Breast epithelium (tissue), 4 donors: Measurements from ENCODE around the gene CDC14A. TPM values are rescaled to one million over a fixed set of nuclear protein-coding genes. Genes with fewer than 3 reads are reported as not detected.

Experiments used
- DNase-seq, 2 donors: peaks; one replicate each; pipeline ENCODE4 v3.0.0-alpha.2; 2019; ENCODE audit warnings: low spot score in 2 of 2
- H3K27ac ChIP-seq, 2 donors: fragments of 200-600 bp; sonication (generic) in 1 of 2; one replicate each; pipeline ENCODE4 v1.5.1; 2016 to 2019; ENCODE audit warnings: mild to moderate bottlenecking in 1 of 2
- H3K27me3 ChIP-seq, 2 donors: fragments of 200-600 bp; sonication (generic) in 1 of 2; one replicate each; pipeline versions ENCODE4 v1.5.1 to v1.6.0; 2017 to 2019; ENCODE audit warnings: control low read depth in 1 of 2, mild to moderate bottlenecking in 1 of 2
- H3K36me3 ChIP-seq: fragments of 200-600 bp; one replicate; pipeline ENCODE4 v1.5.1; 2019
- H3K4me1 ChIP-seq, 2 donors: fragments of 200-600 bp; sonication (generic); one replicate each; pipeline ENCODE4 v1.5.1; 2016 to 2019; ENCODE audit warnings: control low read depth in 1 of 2
- H3K4me3 ChIP-seq, 3 donors: fragments of 200-600 bp; sonication (generic); 1 replicate in 2 of 3; 2 replicates in 1 of 3; pipeline ENCODE4 v1.5.1; 2016 to 2019; ENCODE audit warnings: mild to moderate bottlenecking in 3 of 3, moderate library complexity in 2 of 3
- H3K9me3 ChIP-seq, 2 donors: fragments of 200-600 bp; sonication (generic) in 1 of 2; one replicate each; pipeline ENCODE4 v1.5.1; 2016 to 2019; ENCODE audit warnings: control low read depth in 1 of 2
- CTCF ChIP-seq, 3 donors: fragments of 450-650 bp; IDR thresholded peaks; one replicate each; pipeline ENCODE4 v1.5.1; 2016 to 2017; ENCODE audit warnings: antibody characterized with exemption in 3 of 3, mild to moderate bottlenecking in 3 of 3, moderate library complexity in 3 of 3
- POLR2A ChIP-seq: fragments of 450-650 bp; IDR thresholded peaks from one replicate; pipeline ENCODE4 v1.6.1; 2016; ENCODE audit warnings: antibody characterized with exemption, mild to moderate bottlenecking, moderate library complexity
- POLR2AphosphoS5 ChIP-seq, 3 donors: sonication (generic); formaldehyde crosslinking; IDR thresholded peaks; one replicate each; pipeline ENCODE4 v1.6.1; 2017; ENCODE audit warnings: antibody characterized with exemption in 3 of 3
- intact Hi-C: fragments of 100-400 bp; cut with DNase I; formaldehyde crosslinking; loops from one replicate; pipeline ENCODE4 v1.15.1; 2023; ENCODE audit warnings: low total_unique reads
- total RNA-seq, 3 donors: library from RNA; depleted of rRNA; stranded (reverse); fragments of >200 nt; gene quantifications; one replicate each; pipeline ENCODE4 v1.1.0, GENCODE V29; 2016

The CDC14A gene
- total RNA-seq, 3 donors from 2014 or later, result 16.5 to 49.3 (median 33.1) TPM

- H3K27me3 ChIP-seq, result no peaks in the 10 kb centered on the region
- TF ChIP-seq POLR2A (no peak), CTCF (IDR thresholded peaks at IDR 0.05) (no peak), POLR2AphosphoS5 (IDR thresholded peaks at IDR 0.05) (no peak)
- intact Hi-C loops, result loop anchor here (10.0 kb wide), 1 partner anchor 395 kb away; no protein-coding TSS in a partner anchor
- H3K4me1 ChIP-seq, result no peaks in the 10 kb centered on the region
- no peaks in the 10 kb centered on the region for H3K36me3 ChIP-seq
- H3K27ac ChIP-seq, result no peak overlapping the region
- H3K9me3 ChIP-seq, result no peaks in the 10 kb centered on the region
- H3K4me3 ChIP-seq, result no peak overlapping the region
- no peak for DNase-seq
Measured at GRCh38 chr1:100469578-100469977, 117.3 kb downstream of the CDC14A start.

- Histone ChIP-seq H3K36me3 (no peaks in the 10 kb centered on the region), H3K9me3 (no peaks in the 10 kb centered on the region), H3K27me3 (no peaks in the 10 kb centered on the region), H3K4me3 (no peak overlapping the region), H3K4me1 (no peaks in the 10 kb centered on the region), H3K27ac (no peak overlapping the region)
- no peak for DNase-seq
- intact Hi-C loops, result no loop called here
- TF ChIP-seq CTCF (IDR thresholded peaks at IDR 0.05), result no peak
- TF ChIP-seq POLR2AphosphoS5 (IDR thresholded peaks at IDR 0.05), result no peak
- no peak for TF ChIP-seq POLR2A
Measured at GRCh38 chr1:100474834-100475233, 122.5 kb downstream of the CDC14A start.

GRCh38 chr1:100476735-100477290 lies 124.5 kb downstream of the CDC14A start:
- Histone ChIP-seq H3K27me3 (no peaks in the 10 kb centered on the region), H3K4me3 (no peak overlapping the region), H3K36me3 (no peaks in the 10 kb centered on the region), H3K9me3 (no peaks in the 10 kb centered on the region), H3K27ac (no peak overlapping the region), H3K4me1 (no peaks in the 10 kb centered on the region)
- TF ChIP-seq POLR2A (no peak), CTCF (IDR thresholded peaks at IDR 0.05) (no peak), POLR2AphosphoS5 (IDR thresholded peaks at IDR 0.05) (no peak)
- DNase-seq, result no peak
- intact Hi-C loops, result no loop called here

GRCh38 chr1:100478816-100479215 lies 126.5 kb downstream of the CDC14A start:
- H3K36me3 ChIP-seq, result no peaks in the 10 kb centered on the region
- H3K27me3 ChIP-seq, result no peaks in the 10 kb centered on the region
- no peak overlapping the region for H3K27ac ChIP-seq
- TF ChIP-seq CTCF (IDR thresholded peaks at IDR 0.05), result no peak
- TF ChIP-seq POLR2AphosphoS5 (IDR thresholded peaks at IDR 0.05), result no peak
- TF ChIP-seq POLR2A, result no peak
- H3K4me1 ChIP-seq, result no peaks in the 10 kb centered on the region
- DNase-seq, result no peak
- no peak overlapping the region for H3K4me3 ChIP-seq
- intact Hi-C loops, result no loop called here
- H3K9me3 ChIP-seq, result no peaks in the 10 kb centered on the region

- TF ChIP-seq CTCF (IDR thresholded peaks at IDR 0.05), result no peak
- TF ChIP-seq POLR2A, result no peak
- TF ChIP-seq POLR2AphosphoS5 (IDR thresholded peaks at IDR 0.05), result no peak
- Histone ChIP-seq H3K4me1 (no peaks in the 10 kb centered on the region), H3K36me3 (no peaks in the 10 kb centered on the region), H3K27ac (no peak overlapping the region), H3K9me3 (no peaks in the 10 kb centered on the region), H3K27me3 (no peaks in the 10 kb centered on the region), H3K4me3 (no peak overlapping the region)
- intact Hi-C loops, result no loop called here
- DNase-seq, result no peak
Measured at GRCh38 chr1:100479620-100480338, 127.5 kb downstream of the CDC14A start.
